GM23248 (cell line): ENCODE data around the gene RASL11B. TPM values are rescaled to one million over a fixed set of nuclear protein-coding genes. Genes with fewer than 3 reads are reported as not detected.

Source experiments
- DNase-seq: peaks from one replicate; pipeline ENCODE4 v3.0.0-alpha.2; 2015
- H2AFZ ChIP-seq: fragments of 200-600 bp; sonication (generic); 2 replicates; pipeline ENCODE4 v1.6.1; 2016; ENCODE audit warnings: antibody characterized with exemption
- H3F3A ChIP-seq: fragments of 200-600 bp; sonication (generic); 2 replicates; pipeline ENCODE4 v1.6.1; 2016; ENCODE audit warnings: mild to moderate bottlenecking, antibody characterized with exemption, mixed run types; ENCODE audit not compliant: insufficient read depth
- H3K27ac ChIP-seq: fragments of 200-600 bp; sonication (generic); 2 replicates; pipeline ENCODE4 v1.5.1; 2016; ENCODE audit warnings: mild to moderate bottlenecking
- H3K27me3 ChIP-seq: fragments of 200-600 bp; sonication (generic); replicated peaks from 2 replicates; pipeline ENCODE4 v1.6.1; 2016; ENCODE audit warnings: mild to moderate bottlenecking; ENCODE audit not compliant: insufficient read depth
- H3K36me3 ChIP-seq: fragments of 200-600 bp; sonication (generic); 2 replicates; pipeline ENCODE4 v1.6.1; 2016; ENCODE audit warnings: low read depth, mild to moderate bottlenecking
- H3K4me1 ChIP-seq: fragments of 200-600 bp; sonication (generic); 2 replicates; pipeline ENCODE4 v1.6.1; 2016; ENCODE audit warnings: mild to moderate bottlenecking; ENCODE audit not compliant: insufficient read depth
- H3K4me2 ChIP-seq: fragments of 200-600 bp; sonication (generic); one replicate; pipeline ENCODE4 v1.6.1; 2016; ENCODE audit warnings: mild to moderate bottlenecking; ENCODE audit not compliant: unreplicated experiment
- H3K4me3 ChIP-seq: fragments of 200-600 bp; sonication (generic); 2 replicates; pipeline ENCODE4 v1.5.1; 2016; ENCODE audit warnings: mild to moderate bottlenecking
- H3K79me2 ChIP-seq: fragments of 200-600 bp; sonication (generic); 2 replicates; pipeline ENCODE4 v1.6.1; 2016; ENCODE audit warnings: mild to moderate bottlenecking; ENCODE audit not compliant: insufficient read depth
- H3K9ac ChIP-seq: fragments of 200-600 bp; sonication (generic); 2 replicates; pipeline ENCODE4 v1.6.1; 2016; ENCODE audit warnings: mild to moderate bottlenecking
- H3K9me2 ChIP-seq: fragments of 200-600 bp; sonication (generic); 2 replicates; pipeline ENCODE4 v1.6.1; 2016; ENCODE audit warnings: mixed run types, mild to moderate bottlenecking, moderate library complexity; ENCODE audit not compliant: insufficient read depth
- H3K9me3 ChIP-seq: fragments of 200-600 bp; sonication (generic); one replicate; pipeline ENCODE4 v1.6.1; 2017; ENCODE audit warnings: low read depth
- H4K20me1 ChIP-seq: fragments of 200-600 bp; sonication (generic); 2 replicates; pipeline ENCODE4 v1.6.0; 2016; ENCODE audit not compliant: insufficient read depth
- EZH2 ChIP-seq: fragments of 200-600 bp; sonication (generic); IDR thresholded peaks from 2 replicates; pipeline ENCODE4 v1.6.1; 2018; ENCODE audit warnings: antibody characterized with exemption, mild to moderate bottlenecking; ENCODE audit not compliant: insufficient read depth, poor library complexity, severe bottlenecking
- EZH2phosphoT487 ChIP-seq: fragments of 200-600 bp; sonication (generic); IDR thresholded peaks from 2 replicates; pipeline ENCODE4 v1.6.1; 2018; ENCODE audit warnings: antibody characterized with exemption, moderate library complexity, mild to moderate bottlenecking, low read depth; ENCODE audit not compliant: insufficient read depth
- WGBS, 2 experiments: methylation state at CpG; one replicate each; pipeline ENCODE4 v1.1.6; 2015 to 2017; ENCODE audit warnings: low lambda C conversion rate in 2 of 2, low coverage in 1 of 2; ENCODE audit errors: missing lambda C conversion rate in 2 of 2; 5-methylcytosine and 5-hydroxymethylcytosine counted together
- in situ Hi-C: fragments of 300-500 bp; cut with MboI; formaldehyde crosslinking; loops from 2 replicates; pipeline ENCODE4 v1.15.0; 2020
- polyA plus RNA-seq: library from polyadenylated mRNA; unstranded; fragments of >200 nt; fragmentation: Nextera tagmentation; extraction: Ambion mirVana; gene quantifications from 2 replicates; pipeline ENCODE4 v1.2.1, GENCODE V29; 2016
- total RNA-seq: library from RNA; depleted of rRNA; stranded (reverse); fragments of >200 nt; shearing (Covaris generic); gene quantifications from 2 replicates; pipeline ENCODE4 v1.2.3, GENCODE V29; 2014; rRNA removed

RASL11B gene, protein sequence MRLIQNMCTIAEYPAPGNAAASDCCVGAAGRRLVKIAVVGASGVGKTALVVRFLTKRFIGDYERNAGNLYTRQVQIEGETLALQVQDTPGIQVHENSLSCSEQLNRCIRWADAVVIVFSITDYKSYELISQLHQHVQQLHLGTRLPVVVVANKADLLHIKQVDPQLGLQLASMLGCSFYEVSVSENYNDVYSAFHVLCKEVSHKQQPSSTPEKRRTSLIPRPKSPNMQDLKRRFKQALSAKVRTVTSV
- total RNA-seq (not detected in 2 replicates), polyA plus RNA-seq (0.11 and 0.46 TPM in 2 replicates)

DNA sequence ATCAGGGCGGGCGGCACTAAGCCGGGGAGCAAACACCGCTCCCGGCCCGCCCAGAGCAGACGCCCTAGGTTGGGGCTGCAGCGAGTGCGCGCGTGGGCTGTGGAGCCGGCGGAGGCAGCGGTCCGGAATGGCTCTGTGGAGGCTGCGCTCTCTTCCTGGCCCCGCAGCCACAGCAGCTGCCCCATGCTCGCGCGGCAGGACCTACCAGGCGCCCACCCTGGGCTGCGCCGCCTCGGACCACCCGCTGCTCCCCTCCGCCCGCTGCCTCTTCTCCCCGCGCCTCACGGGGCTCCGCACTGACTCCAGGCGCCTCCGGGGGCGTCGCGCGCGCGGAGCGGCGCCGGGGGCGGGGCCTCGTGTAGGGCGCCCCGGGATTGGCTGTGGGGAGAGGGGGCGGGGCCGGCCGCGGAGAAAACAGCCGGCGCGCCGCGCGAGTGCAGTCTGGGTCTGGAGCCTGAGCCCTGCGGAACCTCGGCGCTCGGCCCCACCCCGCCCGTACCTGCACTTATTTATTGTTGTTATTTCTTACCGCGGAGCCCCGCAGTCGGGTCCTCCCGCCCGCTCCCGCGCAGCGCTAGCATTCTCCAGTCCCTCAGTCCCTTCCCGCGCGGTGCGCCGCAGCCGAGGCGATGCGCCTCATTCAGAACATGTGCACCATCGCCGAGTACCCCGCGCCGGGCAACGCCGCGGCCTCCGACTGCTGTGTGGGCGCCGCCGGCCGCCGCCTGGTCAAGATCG, at the start of gene RASL11B:
Gene RASL11B (plus strand): TSS at position 439 of the 738 bp plus-strand sequence. CDS start 191 bp downstream, at position 630.
- 0 out of 2 replicates have a peak, but pooled peaks cover 9% of the 10 kb centered on the region for H3F3A ChIP-seq
- no peaks in the 10 kb centered on the region for H3K9me2 ChIP-seq
- H3K4me3 ChIP-seq, result peak within 1 kb of the TSS; percentile 66
- H3K4me2 ChIP-seq, result peak within 1 kb of the TSS; percentile 61
- H3K36me3 ChIP-seq, result no peaks in the 10 kb centered on the region
- peak within 1 kb of the TSS; percentile 69 for H2AFZ ChIP-seq
- peak within 1 kb of the TSS; percentile 68 for H3K9ac ChIP-seq
- 2 to 3% methylated on average over 49 to 54 of the region's 94 CpGs for WGBS, 2 experiments
- in situ Hi-C loops, result no loop called here
- DNase-seq, result peak; percentile 95
- no peaks in the 10 kb centered on the region for H3K27me3 ChIP-seq
- H3K9me3 ChIP-seq, result no peaks in the 10 kb centered on the region
- H3K27ac ChIP-seq, result no peak within 1 kb of the TSS
- no peaks in the 10 kb centered on the region for H3K79me2 ChIP-seq
- no peaks in the 10 kb centered on the region for H4K20me1 ChIP-seq
- H3K4me1 ChIP-seq, result no peaks in the 10 kb centered on the region
- no peak for TF ChIP-seq EZH2
- TF ChIP-seq EZH2phosphoT487, result no peak

DNA sequence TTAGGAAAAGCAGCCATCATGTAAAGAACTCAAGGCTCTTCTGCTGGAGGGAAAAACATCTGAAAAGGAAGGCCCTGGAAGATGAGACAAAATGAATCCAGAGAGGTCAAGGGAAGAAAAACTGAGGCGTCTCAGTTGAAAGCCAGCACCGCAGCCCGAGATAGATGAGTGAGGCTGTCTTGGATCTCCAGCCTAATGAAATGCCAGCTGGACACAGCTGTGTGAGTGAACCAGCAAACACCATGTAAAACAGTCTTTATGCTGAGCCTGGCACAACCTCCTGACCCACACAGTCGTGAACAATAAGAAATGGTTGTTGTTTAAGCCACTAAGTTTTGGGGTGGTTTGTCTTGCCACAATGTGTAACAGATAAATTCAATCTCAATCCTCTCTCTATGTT, 48.6 kb upstream of the RASL11B start:
- H3K27ac ChIP-seq, result no peak overlapping the region
- no peaks in the 10 kb centered on the region for H3K9me2 ChIP-seq
- in situ Hi-C loops, result no loop called here
- no peaks in the 10 kb centered on the region for H3K4me1 ChIP-seq
- TF ChIP-seq EZH2 (no peak), EZH2phosphoT487 (no peak)
- H2AFZ ChIP-seq, result no peak overlapping the region
- H4K20me1 ChIP-seq, result no peaks in the 10 kb centered on the region
- H3K79me2 ChIP-seq, result no peaks in the 10 kb centered on the region
- H3K9ac ChIP-seq, result no peak overlapping the region
- H3K36me3 ChIP-seq, result no peaks in the 10 kb centered on the region
- no peaks in the 10 kb centered on the region for H3K9me3 ChIP-seq
- H3F3A ChIP-seq, result no peaks in the 10 kb centered on the region
- no peak overlapping the region for H3K4me3 ChIP-seq
- no peak for DNase-seq
- 17 to 20% methylated on average over 4 of the region's 4 CpGs for WGBS, 2 experiments
- no peaks in the 10 kb centered on the region for H3K27me3 ChIP-seq
- H3K4me2 ChIP-seq, result no peak overlapping the region

DNA sequence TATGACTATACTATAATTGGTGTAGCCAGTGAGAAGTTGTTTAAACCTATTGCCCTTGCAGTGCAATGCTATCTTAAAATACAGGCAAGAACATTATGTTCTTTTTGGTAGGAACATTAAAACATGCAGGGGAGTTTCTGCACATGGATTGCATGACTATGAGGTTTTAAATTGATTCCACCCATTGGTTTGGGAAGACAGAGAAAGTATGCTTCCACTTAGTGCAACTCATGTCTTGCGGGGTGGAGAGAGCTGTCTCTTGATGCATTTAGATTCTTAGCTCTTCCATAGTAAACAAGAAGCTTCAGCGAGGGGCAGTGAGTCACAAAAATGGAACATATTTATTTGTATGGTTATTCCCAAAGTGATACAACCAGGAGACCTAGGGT, 39.5 kb upstream of the RASL11B start:
- in situ Hi-C loops, result no loop called here
- no peaks in the 10 kb centered on the region for H3K9me2 ChIP-seq
- peaks cover 19% of the 10 kb centered on the region for H3F3A ChIP-seq
- H3K79me2 ChIP-seq, result no peaks in the 10 kb centered on the region
- H3K4me2 ChIP-seq, result peak overlapping the region; percentile 5
- H3K27ac ChIP-seq, result no peak overlapping the region
- TF ChIP-seq EZH2 (no peak), EZH2phosphoT487 (no peak)
- no peaks in the 10 kb centered on the region for H3K27me3 ChIP-seq
- H2AFZ ChIP-seq, result no peak overlapping the region
- H4K20me1 ChIP-seq, result no peaks in the 10 kb centered on the region
- WGBS, 2 experiments, result 0% methylated on average over 2 of the region's 2 CpGs
- no peak overlapping the region for H3K4me3 ChIP-seq
- peaks cover 13% of the 10 kb centered on the region for H3K4me1 ChIP-seq
- no peaks in the 10 kb centered on the region for H3K36me3 ChIP-seq
- no peaks in the 10 kb centered on the region for H3K9me3 ChIP-seq
- DNase-seq, result peak; percentile 59
- H3K9ac ChIP-seq, result no peak overlapping the region

DNA sequence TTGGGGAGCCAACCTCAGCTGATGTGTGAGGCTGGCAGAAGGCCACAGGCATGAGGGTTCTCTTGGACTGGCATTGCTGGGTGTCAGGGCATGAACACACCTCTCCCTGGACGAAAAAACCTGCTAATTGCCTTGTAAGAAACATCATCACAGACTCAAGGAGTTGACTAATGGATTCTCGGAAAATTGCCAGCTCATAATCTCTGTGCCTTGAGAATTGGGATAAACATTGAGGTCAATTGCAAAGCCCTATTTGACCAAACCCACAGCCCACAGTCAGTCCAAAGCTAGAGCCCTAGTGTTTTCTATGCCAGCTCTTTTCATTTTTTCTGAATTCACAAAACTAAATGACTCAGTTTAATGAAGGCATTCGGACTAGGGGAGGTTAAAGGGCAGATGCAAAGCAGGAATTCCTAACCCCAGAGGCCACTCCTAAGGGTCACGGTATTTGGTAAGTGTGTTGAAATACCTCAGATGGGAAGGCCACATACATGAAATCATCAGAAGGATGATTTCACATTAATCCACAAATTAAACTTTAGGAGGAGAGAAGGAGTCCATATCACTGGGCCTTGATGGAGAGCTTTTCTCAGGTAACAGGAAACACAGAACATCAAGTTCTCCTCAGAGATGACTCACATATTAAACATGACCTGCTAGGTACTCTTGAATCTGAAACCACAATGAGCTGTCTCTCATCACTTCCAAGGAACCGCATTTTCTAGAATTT, 39.0 kb upstream of the RASL11B start:
- Histone ChIP-seq H3K4me2 (peak overlapping the region; percentile 5), H3K9ac (no peak overlapping the region), H3K4me1 (peaks cover 13% of the 10 kb centered on the region), H3F3A (peaks cover 19% of the 10 kb centered on the region), H3K4me3 (no peak overlapping the region), H3K9me3 (no peaks in the 10 kb centered on the region), H2AFZ (no peak overlapping the region), H4K20me1 (no peaks in the 10 kb centered on the region), H3K27me3 (no peaks in the 10 kb centered on the region), H3K9me2 (no peaks in the 10 kb centered on the region), H3K36me3 (no peaks in the 10 kb centered on the region), H3K27ac (no peak overlapping the region), H3K79me2 (no peaks in the 10 kb centered on the region)
- WGBS, 2 experiments, result 5 to 10% methylated on average over 5 of the region's 5 CpGs
- TF ChIP-seq EZH2phosphoT487 (no peak), EZH2 (no peak)
- in situ Hi-C loops, result no loop called here
- DNase-seq, result peak; percentile 57
